NOMO-1 treated with dmso at 0.1 percent for 144 hours (cell line): ENCODE results near the gene FADS1.
A peak's percentile ranks its signal among the peaks of the same experiment; 100 is the strongest.

Source experiments
- DNase-seq: peaks from one replicate; lab custom pipeline; 2025; ENCODE audit not compliant: unreplicated experiment; lab: John Stamatoyannopoulos, UW

The FADS1 gene

DNA sequence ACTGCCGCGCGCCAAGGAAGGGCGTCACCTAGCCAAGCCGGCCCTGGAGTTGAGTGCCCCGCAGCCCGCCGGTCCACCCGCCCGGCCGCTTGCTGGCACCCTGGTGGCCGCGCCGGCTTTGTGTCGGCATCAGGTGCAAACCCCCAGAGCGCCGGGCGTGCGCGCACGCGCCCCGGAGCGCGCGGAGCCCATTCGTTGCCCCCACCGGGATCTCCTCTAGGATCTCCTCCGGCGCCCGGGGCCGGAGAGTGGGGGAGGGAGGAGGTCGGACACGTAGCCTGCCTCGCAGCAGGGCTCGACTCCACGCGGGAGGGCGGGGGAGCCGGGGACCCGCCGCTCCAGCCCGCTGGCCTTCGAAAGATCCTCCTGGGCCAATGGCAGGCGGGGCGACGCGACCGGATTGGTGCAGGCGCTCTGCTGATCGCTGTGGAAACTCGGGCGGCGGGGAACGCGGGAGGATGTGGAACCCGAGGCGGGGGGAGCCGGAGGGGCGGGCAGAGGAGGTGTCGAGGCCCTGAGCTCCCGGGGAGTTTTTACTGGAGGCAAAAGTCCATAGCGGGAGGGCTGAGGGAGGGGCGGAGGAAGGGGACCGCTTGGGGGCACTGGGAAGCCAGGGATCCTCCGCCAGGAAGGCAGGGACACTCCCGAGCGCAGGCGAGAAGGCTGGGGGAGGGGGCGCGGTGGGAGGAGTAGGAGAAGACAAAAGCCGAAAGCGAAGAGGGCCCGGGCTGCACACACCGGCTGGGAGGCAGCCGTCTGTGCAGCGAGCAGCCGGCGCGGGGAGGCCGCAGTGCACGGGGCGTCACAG lies 11.0 kb upstream of the FADS1 start, which contains the start of gene FADS2:
Gene FADS2, plus strand, starts transcription at position 730 of the 808 bp plus-strand sequence. CDS start 91 bp downstream, outside the sequence.
- peak; percentile 93 for DNase-seq

DNA sequence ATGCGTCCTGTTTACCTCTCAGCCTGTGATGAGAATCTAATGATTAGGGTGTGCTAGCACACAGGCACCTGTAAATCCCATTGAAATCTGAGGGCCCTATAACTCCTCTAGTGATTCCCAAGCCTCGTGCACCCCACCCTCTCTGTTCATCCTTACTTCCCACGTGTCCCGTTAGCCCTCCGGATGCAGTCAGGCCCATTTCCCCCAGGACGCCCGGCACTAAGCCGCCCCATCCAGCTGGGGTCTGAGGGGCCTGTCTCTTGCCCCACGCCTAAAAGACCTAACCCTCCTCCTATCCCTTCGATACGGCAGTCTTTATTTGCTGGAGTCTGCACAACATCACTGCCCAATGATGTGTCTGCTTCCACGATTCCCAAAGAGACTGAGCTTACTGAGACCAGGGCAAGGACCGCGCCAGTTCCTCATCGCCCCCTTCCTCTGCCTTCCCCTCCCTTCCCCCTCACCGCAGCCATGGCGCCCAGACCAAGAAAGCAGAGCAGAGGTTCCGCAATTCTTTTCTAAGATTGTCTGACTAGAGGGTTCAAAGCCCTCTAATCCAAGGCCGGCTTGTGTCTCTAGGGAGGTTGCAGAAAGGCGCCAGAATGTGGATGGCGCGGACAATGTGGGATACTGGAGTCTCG lies 10.2 kb upstream of the FADS1 start:
- peak; percentile 70 for DNase-seq

DNA sequence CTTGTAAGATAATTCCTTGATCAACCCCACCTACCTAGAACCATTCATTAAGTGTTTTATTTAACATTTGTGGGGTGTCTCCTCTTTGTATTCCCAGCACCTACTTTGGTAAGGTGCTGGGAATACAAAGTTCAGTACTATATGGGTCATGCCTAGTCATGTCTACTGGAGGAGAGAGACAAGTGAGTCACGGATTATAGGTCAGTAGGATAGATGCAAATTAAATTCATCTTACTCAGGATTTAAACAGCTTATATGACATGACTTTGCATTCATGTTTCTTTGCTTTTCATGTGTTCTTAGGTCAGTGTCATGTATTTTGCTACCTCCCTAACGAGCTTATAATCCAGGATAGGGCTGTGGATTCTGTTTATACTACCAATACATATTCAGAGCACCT lies 3.4 kb upstream of the FADS1 start:
- DNase-seq: no peak

DNA sequence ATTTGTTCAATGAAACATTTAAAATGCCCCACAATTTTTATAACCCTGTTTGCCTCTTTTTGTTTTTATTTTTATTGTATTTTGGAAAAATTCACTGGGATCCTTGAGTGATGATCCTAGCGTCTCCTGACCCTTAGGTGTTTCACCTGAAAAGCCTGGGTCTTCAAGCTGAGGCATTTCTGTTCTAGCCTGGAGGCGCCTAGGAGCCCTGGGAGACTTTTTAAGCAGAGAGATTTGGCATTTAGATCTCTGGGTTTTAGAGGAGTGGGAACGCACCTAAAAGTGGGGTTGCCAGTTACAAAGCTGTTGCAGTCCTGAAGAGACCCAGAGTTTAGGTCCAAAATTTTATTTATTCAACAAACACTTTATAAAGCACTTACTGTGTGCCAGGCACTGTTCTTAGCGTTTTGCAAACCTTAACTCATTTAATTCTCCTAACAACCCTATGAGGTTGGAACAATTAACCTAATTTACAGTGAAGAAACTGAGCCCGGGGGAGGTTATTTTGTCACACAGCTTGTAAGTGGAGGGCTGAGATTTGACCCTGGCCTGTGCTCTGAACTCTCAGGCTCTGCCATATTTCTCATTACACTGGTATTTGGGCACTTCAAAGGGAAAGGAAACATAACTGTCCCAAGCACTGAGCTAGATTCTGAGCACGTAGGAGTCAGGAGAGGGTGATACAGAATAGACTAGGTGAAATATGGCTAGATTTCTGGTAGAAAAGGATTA lies 834 bp upstream of the FADS1 start:
- DNase-seq: no peak

DNA sequence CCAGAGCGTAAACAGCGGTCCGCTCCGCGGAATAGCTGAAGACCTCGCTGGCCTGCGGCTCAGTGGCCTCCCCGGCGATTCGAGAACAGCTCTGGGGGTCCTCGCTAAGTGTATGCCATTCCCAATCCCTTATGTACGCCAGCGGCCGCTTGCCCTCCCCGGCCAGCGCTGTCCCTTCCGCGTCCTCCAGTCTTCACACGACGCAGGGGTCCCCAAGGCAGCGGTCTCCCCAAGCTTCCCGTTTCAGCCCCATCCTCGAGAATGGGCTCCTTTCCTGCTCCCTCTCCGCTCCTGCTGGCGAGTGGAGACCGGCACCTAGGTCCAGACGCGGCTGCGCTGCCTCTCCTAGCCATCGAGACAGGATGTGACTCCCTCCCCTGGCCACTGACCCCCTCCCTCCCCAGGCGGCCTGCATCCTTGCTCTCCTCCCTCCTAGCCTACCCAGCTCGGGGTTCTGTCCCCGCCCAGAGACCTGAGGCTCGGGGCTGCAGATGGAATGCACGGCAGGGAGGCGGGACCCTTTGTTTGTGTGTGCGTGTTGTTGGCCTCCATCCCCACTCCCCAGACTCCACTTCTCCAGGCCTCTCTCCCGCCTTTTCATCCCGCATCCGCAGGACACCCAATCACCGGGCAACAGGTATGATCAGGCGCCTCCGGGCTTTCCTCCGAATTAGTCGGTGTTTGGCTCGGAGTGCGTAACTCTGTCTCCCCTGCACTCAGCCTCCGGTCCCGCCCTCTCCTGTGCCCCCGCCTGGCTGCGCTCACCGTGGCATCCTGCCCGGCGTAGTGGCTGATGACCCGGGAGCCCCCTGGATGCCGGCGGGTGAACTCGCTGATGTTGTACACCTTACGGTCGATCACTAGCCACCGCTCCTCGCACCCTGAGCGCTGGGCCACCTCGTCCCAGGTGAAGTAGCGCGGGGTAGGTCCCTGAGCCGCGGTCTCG lies 740 bp downstream of the FADS1 start:
- no peak for DNase-seq

DNA sequence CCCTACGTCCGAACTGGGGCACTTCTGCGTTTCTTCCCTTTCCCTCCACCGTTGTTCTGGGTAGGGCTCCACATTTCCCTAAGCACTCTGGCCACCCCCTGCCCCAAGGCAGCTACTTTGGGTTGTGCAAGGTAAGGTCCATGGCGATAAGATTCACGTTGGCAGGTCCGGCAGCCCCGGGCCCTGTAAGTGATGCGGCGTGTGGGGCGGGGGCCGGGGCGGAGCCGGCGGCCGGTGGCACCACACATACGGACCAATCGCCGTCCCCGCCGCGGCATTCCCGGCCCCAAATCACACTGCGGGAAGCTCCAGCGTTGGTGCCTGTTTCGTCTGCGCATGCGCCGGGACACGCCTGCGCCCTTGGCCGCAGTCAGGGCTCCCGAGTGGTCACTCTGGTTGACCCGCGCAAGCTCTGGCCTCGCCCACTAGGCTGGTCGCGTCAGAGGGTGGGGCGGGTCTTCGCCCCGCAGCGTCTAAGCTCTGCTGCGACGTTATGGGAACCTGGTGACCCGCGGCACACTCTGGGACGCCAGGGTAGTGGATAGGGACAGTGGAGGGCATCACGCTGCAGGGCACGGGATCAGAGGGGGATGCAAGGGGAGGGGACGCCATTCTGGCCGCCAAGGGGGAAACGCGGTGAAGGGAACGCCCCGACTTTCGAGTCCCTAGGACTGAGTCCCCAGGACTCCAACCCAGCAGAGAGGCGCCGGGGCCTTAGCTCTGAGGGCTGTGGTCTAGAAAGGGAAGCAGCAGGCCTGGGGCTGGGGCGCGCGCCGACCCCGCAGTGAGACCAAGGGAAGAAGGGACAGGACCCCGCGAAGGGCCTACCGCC lies 1.6 kb downstream of the FADS1 start:
- DNase-seq: peak; percentile 76

DNA sequence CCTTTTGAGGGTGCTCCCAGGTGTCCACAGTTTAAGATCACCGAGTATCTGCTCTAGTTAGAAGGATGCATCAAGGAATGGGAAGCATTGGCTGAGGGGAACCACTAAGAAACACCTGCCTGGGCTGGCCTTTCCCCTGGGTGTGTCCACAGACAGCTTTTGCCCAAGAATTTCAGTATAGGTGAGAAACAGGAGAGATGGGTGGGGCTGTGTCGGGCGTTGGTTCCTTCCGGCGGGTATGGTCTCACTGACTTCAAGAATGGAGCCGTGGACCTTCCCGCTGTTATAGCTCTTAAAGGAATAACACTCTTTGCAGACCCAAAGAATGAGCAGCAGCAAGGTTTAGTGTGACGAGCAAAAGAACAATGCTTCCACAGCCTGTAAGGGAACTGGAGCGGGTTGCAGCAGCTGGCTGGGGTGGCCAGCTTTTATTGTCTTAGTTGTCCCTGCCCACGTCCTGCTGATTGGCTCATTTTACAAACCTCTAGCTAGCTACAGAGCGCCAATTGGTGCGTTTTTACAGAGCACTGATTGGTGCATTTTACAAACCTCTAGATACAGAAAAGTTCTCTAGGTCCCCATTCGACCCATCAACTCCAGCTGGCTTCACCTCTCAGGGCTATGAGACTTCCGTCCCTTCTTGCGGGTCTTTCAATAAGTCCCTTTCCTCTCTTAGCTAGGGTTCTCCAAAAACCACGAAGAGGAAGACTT lies 2.4 kb downstream of the FADS1 start:
- no peak for DNase-seq

DNA sequence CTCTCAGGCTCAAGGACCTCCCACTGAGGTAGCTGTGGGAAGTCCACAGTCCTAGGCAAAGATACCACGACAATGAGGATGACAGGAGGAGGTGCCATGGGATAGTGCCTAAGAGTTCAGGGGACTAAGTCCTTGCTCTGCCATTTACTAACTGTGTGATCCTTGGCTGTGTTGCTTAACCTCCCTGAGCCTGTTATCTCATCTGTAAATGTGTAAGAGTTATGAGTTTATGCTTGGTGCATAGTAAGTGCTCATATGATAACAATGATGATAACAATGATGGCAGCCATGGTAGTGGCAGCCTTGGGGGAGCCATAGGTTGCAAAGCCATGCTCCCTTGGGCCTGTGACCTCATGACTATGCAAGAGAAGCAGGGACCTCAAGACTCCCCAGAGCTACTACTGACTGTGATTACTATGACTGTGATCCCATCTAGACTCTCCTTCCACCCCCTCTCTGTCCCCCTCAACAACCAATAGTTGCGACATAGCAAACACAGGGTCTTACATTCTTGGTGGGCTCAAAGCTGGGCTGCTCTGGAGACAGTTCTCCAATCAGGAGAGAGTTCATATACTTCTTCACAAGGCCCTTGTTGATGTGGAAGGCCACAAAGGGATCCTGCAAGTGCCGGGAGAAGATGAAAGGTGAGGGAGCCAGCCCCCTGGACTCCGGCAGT lies 3.9 kb downstream of the FADS1 start:
- no peak for DNase-seq

DNA sequence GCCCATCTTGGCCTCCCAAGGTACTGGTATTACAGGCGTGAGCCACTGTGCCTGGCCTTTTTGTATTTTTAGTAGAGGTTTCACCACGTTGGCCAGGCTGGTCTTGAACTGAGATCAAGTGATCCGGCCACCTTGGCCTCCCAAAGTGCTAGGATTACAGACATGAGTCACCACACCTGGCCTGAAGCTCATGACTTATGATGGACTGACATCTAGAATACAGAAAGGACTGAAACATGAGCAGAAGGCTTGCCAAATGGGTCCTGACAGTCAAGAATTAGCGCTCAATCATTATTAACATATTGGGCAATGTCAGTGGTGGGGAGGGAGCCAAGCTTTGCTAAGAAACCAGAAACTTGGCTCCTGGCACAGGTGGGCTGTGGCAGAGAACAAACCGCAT lies 5.0 kb downstream of the FADS1 start:
- DNase-seq: no peak

DNA sequence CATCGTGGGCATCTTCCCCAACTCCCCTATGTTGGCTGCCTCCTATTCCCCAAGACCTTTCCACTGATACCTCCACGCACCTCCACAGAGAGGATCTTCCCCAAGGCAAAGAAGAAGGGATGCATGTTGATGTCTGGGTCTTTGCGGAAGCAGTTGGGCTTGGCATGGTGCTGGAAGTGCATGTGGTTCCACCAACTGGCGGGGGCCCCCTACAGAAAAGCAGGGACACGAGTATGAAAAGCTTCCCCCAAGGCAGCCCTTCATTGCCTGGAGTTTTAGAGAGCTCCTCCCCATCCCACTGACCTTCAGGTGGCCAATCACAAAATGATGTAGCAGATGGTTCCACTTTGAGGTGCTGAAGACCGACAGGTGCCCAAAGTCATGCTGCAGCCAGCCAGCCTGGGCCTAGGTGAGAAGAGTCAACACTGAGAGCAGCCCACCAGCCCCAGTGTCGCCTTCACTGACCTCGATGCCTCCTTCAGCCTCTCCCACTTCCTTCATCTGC lies 6.1 kb downstream of the FADS1 start:
- DNase-seq: no peak

DNA sequence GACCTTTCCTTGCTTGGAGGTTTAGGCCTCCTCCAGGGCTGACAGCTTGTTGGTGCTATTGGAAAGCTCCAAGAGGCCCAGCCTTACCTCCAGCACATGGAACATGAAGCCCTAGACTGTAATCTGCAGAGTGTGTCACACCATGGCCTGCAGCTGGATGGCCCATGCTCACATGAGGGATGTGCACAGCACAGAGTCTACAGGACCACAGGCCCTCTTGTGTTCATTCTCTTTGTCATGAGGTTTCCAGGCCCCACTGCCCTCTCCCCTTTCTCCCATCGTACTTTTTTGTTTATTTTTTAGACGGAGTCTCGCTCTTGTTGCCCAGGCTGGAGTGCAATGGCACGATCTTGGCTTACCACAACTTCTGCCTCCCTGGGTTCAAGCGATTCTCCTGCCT lies 10.0 kb downstream of the FADS1 start:
- DNase-seq: no peak

DNA sequence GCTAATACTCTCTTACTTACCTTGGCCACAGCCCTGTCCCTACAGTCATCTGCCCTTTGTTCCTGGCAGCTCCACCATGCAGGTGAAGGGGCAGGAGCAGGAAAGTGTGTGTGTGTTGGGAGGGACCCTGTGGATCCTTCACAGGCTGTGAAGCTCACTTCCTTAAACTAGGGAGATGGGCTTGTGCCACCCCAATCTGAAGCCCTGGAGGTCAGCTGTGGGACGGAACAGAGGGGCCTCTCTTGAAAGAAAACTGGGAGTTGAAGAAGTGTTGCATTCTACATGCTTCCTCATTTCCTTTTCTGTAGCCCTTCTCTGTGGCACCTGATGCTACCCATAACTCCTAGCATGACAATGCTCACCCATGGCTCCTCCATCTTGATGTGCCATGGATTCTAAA lies 11.7 kb downstream of the FADS1 start:
- DNase-seq: no peak

DNA sequence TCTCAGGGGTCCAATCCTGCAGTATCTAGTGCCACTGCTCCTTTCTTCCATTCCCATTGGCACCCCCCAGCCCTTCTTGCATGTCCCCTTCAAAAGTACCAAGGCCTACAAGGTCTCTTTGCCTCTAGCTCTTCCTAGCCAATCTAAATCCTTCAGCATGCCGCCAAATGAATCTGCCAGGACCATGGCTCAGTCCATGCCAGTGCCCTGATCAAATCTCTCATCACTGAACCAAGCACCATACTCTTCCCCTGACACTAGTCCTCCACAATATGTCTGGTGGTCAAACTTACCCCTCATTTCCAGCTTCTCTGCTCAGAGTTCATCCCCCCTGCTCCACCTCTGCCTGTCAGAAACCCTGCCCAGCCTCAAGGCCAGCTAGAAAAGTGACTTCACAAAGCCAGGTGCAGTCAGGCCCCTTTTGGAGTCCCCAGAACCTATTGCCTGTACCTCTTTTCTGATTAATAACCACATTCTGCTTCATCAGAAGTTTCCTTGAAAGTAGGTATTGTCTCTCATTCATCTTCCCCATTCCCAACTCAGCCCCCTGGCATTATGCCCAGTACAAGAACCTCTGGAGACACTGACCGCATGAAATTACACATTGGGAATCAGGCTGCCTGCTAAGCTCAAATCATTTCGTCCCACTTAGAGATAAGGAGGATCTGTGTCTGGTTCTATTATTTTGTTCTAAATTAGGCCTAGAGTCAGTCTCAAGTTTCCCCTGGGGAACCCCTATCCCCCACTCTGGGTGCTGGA lies 12.7 kb downstream of the FADS1 start:
- no peak for DNase-seq

DNA sequence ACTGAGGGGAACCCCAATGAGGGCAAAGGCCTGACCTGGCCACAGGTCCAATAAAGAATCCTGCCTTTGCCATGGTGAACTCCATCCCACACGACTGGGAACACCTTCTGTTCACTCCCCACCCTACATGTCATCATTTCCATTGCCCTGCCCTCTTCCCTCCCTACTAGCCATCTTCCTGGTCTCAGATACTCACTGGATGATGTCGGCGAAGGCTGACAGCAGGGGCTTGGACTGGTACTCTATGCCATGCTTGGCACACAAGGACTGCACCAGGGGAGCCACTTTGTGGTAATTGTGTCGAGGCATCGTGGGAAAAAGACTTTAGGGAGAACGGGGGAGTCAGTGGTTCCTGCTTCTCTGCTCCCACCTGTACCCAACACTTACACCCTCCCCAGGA lies 14.2 kb downstream of the FADS1 start:
- DNase-seq: no peak

DNA sequence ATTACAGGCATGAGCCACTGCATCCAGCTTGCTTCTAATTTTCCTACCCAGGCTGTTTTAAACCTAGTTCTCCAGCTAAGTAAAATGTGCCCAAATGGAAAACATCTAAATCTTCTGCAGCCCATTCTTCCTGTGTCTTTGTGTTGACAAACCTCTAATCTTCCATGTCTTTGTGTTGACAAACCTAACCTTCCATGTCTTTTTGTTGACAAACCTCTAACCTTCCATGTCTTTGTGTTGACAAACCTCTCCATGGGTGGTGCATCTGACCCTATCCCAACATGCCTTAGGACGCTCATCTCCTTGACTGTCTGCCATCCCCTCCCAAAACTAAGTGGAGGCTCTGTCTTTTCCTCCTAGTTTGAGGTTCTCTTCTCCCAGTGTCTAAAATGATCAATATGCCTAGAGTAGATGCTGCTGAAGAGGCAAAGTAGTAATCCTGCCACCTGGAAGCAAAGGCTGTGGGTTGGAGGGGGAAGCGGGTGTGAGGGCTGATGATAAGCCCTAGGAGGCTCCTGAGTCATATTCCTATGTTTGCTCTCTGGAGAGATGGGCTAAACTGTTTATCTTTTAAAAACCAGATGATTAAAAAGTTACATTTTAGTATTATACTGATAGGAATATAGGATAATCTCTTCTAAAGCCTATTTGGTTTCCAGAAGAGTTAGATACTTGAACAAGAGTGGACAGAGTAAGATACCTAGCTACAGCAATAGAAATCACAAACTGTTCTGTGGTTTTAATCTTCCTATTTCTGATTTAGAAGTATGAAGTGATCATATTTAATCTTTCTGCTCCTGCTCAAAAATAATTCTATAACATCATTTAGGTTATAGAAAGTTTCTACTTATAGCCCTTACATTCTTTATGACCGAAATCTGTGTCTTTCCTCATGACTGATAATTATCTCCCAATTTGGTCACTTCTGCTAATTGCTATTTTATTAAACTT lies 16.2 kb downstream of the FADS1 start:
- DNase-seq: no peak

DNA sequence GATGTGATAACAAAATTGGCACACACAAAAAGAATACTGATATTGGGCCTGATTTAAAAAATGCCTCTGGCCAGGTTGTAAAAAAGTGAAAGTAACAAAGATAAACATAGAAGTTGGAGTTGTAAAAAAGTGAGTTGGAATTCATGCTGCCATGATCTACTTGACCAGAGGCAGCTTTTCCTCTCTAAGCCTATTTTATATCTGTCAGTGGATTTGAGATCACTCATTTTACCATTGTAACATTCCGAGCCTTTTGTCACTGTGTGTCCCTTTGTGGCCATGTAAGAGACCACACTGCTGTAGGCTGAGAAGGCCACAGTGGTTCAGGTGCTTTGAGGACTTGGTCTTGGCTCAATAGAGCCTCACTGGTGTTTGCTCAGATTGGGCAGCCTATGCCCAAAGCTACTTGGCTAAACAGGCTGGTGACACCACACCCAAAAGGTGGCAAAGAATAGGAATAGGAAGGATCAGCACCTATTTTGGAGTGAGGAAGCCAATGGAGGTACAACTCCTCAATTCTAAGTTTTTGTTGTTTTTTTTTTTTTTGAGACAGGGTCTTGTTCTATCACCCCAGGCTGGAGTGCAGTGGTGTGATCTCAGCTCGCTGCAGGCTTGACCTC lies 17.0 kb downstream of the FADS1 start:
- DNase-seq: no peak
